Mesendoderm (in vitro differentiated cells): ENCODE data around the gene RARA.

ENCODE experiments used
- DNase-seq: peaks from one replicate; pipeline ENCODE4 v3.0.0; 2013
- H2AK5ac ChIP-seq: 2 replicates; pipeline ENCODE4 v1.6.1; 2013; ENCODE audit warnings: low read length, inconsistent platforms
- H2BK120ac ChIP-seq: 2 replicates; pipeline ENCODE4 v1.6.1; 2013; ENCODE audit warnings: low read depth, mild to moderate bottlenecking, low read length, moderate library complexity, mixed read lengths
- H2BK15ac ChIP-seq: replicated peaks from 2 replicates; pipeline ENCODE4 v1.6.1; 2013; ENCODE audit warnings: low read depth, mild to moderate bottlenecking, moderate library complexity
- H2BK5ac ChIP-seq: 2 replicates; pipeline ENCODE4 v1.6.1; 2013; ENCODE audit warnings: low read length, inconsistent platforms
- H3K18ac ChIP-seq: 2 replicates; pipeline ENCODE4 v1.6.1; 2013; ENCODE audit warnings: mild to moderate bottlenecking, low read length, mixed read lengths
- H3K23ac ChIP-seq: one replicate; pipeline ENCODE4 v1.6.1; 2013; ENCODE audit warnings: low read length
- H3K27ac ChIP-seq: 2 replicates; pipeline ENCODE4 v1.5.1; 2013; ENCODE audit warnings: low read depth, mild to moderate bottlenecking, inconsistent platforms, low read length, moderate library complexity
- H3K27me3 ChIP-seq: 2 replicates; pipeline ENCODE4 v1.6.1; 2013; ENCODE audit warnings: low read length, control low read depth, mild to moderate bottlenecking, inconsistent platforms; ENCODE audit not compliant: insufficient read depth, poor library complexity
- H3K36me3 ChIP-seq: 2 replicates; pipeline ENCODE4 v1.6.1; 2013; ENCODE audit warnings: low read length, inconsistent platforms; ENCODE audit not compliant: control insufficient read depth, insufficient read depth
- H3K4ac ChIP-seq: one replicate; pipeline ENCODE4 v1.6.1; 2013; ENCODE audit warnings: low read depth, mild to moderate bottlenecking, low read length, moderate library complexity
- H3K4me1 ChIP-seq: 2 replicates; pipeline ENCODE4 v1.6.1; 2013; ENCODE audit warnings: low read depth, low read length, inconsistent platforms; ENCODE audit not compliant: control insufficient read depth
- H3K4me2 ChIP-seq: 2 replicates; pipeline ENCODE4 v1.6.1; 2013; ENCODE audit warnings: low read length
- H3K4me3 ChIP-seq: 2 replicates; pipeline ENCODE4 v1.5.1; 2013; ENCODE audit warnings: mild to moderate bottlenecking, low read length
- H3K56ac ChIP-seq: one replicate; pipeline ENCODE4 v1.6.1; 2013; ENCODE audit warnings: low read length
- H3K79me1 ChIP-seq: 2 replicates; pipeline ENCODE4 v1.6.1; 2013; ENCODE audit warnings: low read length, inconsistent platforms
- H3K79me2 ChIP-seq: 2 replicates; pipeline ENCODE4 v1.6.1; 2013; ENCODE audit warnings: mild to moderate bottlenecking, low read length; ENCODE audit not compliant: control insufficient read depth, insufficient read depth
- H3K9ac ChIP-seq: 2 replicates; pipeline ENCODE4 v1.6.1; 2013; ENCODE audit warnings: low read length, inconsistent platforms
- H4K5ac ChIP-seq: one replicate; pipeline ENCODE4 v1.6.1; 2013; ENCODE audit warnings: low read length
- H4K8ac ChIP-seq: one replicate; pipeline ENCODE4 v1.6.1; 2013; ENCODE audit warnings: low read depth, mild to moderate bottlenecking, control low read depth, low read length, moderate library complexity
- WGBS: extraction: QIAGEN DNeasy Blood & Tissue Kit; methylation state at CpG from one replicate; pipeline ENCODE4 v1.1.7; 2013; ENCODE audit warnings: low lambda C conversion rate, missing lambda C conversion rate; ENCODE audit not compliant: insufficient coverage; ENCODE audit errors: extremely low coverage; 5-methylcytosine and 5-hydroxymethylcytosine counted together

The RARA gene

GRCh38 chr17:40266882-40267281 lies 42.1 kb upstream of the RARA start:
- Histone ChIP-seq H3K27ac (no peak overlapping the region), H2BK5ac (no peak overlapping the region), H3K9ac (no peak overlapping the region), H3K4me3 (no peak overlapping the region), H3K4ac (no peak overlapping the region), H4K8ac (no peak overlapping the region), H3K4me1 (peaks cover 10% of the 10 kb centered on the region), H3K23ac (no peak overlapping the region), H3K36me3 (peaks cover 3% of the 10 kb centered on the region), H2AK5ac (no peak overlapping the region), H2BK120ac (no peak overlapping the region), H4K5ac (no peak overlapping the region), H3K79me2 (no peaks in the 10 kb centered on the region), H3K18ac (no peak overlapping the region), H3K79me1 (peaks cover 2% of the 10 kb centered on the region), H3K56ac (no peak overlapping the region), H3K4me2 (no peak overlapping the region), H3K27me3 (no peaks in the 10 kb centered on the region), H2BK15ac (no peak overlapping the region)
- WGBS: no CpG with 5 or more reads among the region's 6 CpGs
- no peak for DNase-seq

GRCh38 chr17:40268141-40268712 lies 40.8 kb upstream of the RARA start:
- no peaks in the 10 kb centered on the region for H3K36me3 ChIP-seq

GRCh38 chr17:40278414-40278813 lies 30.6 kb upstream of the RARA start:
- H4K8ac ChIP-seq: no peak overlapping the region
- no CpG with 5 or more reads among the region's 1 CpG for WGBS

More at GRCh38 chr17:40268141-40268712, 40.8 kb upstream of the RARA start:
- WGBS: no CpG with 5 or more reads among the region's 2 CpGs
- Histone ChIP-seq H2BK5ac (no peak overlapping the region), H2BK120ac (no peak overlapping the region), H3K27ac (no peak overlapping the region), H4K8ac (no peak overlapping the region), H3K4me1 (peaks cover 10% of the 10 kb centered on the region), H3K79me1 (peaks cover 2% of the 10 kb centered on the region), H2AK5ac (no peak overlapping the region), H3K18ac (no peak overlapping the region), H3K4me2 (no peak overlapping the region), H3K56ac (no peak overlapping the region), H3K4ac (no peak overlapping the region), H2BK15ac (no peak overlapping the region), H3K27me3 (no peaks in the 10 kb centered on the region), H3K9ac (no peak overlapping the region), H4K5ac (no peak overlapping the region), H3K4me3 (no peak overlapping the region), H3K79me2 (no peaks in the 10 kb centered on the region), H3K23ac (no peak overlapping the region)
- no peak for DNase-seq

GRCh38 chr17:40279402-40279801 lies 29.6 kb upstream of the RARA start:
- Histone ChIP-seq H3K27me3 (no peaks in the 10 kb centered on the region), H3K23ac (no peak overlapping the region), H4K8ac (no peak overlapping the region), H4K5ac (no peak overlapping the region), H3K18ac (no peak overlapping the region), H3K4me2 (no peak overlapping the region), H2BK120ac (no peak overlapping the region), H3K56ac (no peak overlapping the region), H3K4ac (no peak overlapping the region), H3K79me1 (no peaks in the 10 kb centered on the region), H3K27ac (no peak overlapping the region), H3K4me1 (peaks cover 5% of the 10 kb centered on the region), H3K79me2 (no peaks in the 10 kb centered on the region), H3K36me3 (peaks cover 3% of the 10 kb centered on the region), H3K4me3 (no peak overlapping the region), H2BK5ac (no peak overlapping the region), H2BK15ac (no peak overlapping the region), H3K9ac (no peak overlapping the region), H2AK5ac (no peak overlapping the region)
- DNase-seq: no peak
- WGBS: no CpG with 5 or more reads among the region's 4 CpGs

More at GRCh38 chr17:40278414-40278813, 30.6 kb upstream of the RARA start:
- Histone ChIP-seq H3K27ac (no peak overlapping the region), H2BK15ac (no peak overlapping the region), H2BK120ac (no peak overlapping the region), H3K23ac (no peak overlapping the region), H3K27me3 (no peaks in the 10 kb centered on the region), H3K18ac (no peak overlapping the region), H3K4me3 (no peak overlapping the region), H3K4me1 (peaks cover 5% of the 10 kb centered on the region), H3K79me1 (no peaks in the 10 kb centered on the region), H3K9ac (no peak overlapping the region), H3K4ac (no peak overlapping the region), H3K79me2 (no peaks in the 10 kb centered on the region), H4K5ac (no peak overlapping the region), H3K36me3 (peaks cover 6% of the 10 kb centered on the region), H2AK5ac (no peak overlapping the region), H2BK5ac (no peak overlapping the region), H3K4me2 (no peak overlapping the region), H3K56ac (no peak overlapping the region)
- DNase-seq: no peak

- Histone ChIP-seq H3K4ac (no peak overlapping the region), H3K79me2 (no peaks in the 10 kb centered on the region), H3K79me1 (no peaks in the 10 kb centered on the region), H3K27me3 (no peaks in the 10 kb centered on the region), H3K36me3 (peaks cover 3% of the 10 kb centered on the region), H3K27ac (no peak overlapping the region), H3K4me2 (no peak overlapping the region), H2BK120ac (no peak overlapping the region), H4K5ac (no peak overlapping the region), H3K4me1 (peaks cover 5% of the 10 kb centered on the region), H3K23ac (no peak overlapping the region), H3K4me3 (no peak overlapping the region), H3K56ac (no peak overlapping the region), H3K9ac (no peak overlapping the region), H2BK5ac (no peak overlapping the region), H2BK15ac (no peak overlapping the region), H4K8ac (no peak overlapping the region), H2AK5ac (no peak overlapping the region), H3K18ac (no peak overlapping the region)
- peak; percentile 91 for DNase-seq
- WGBS: no CpG with 5 or more reads among the region's 2 CpGs
Measured at GRCh38 chr17:40281663-40282062, 27.3 kb upstream of the RARA start.

- H4K8ac ChIP-seq: no peak overlapping the region
- H3K23ac ChIP-seq: no peak overlapping the region
- no peak overlapping the region for H2BK5ac ChIP-seq
- no peaks in the 10 kb centered on the region for H3K36me3 ChIP-seq
- H3K27ac ChIP-seq: no peak overlapping the region
- no peak overlapping the region for H3K4me3 ChIP-seq
- no peak overlapping the region for H3K4ac ChIP-seq
- H3K27me3 ChIP-seq: no peaks in the 10 kb centered on the region
- no peak overlapping the region for H3K9ac ChIP-seq
- H2AK5ac ChIP-seq: no peak overlapping the region
- no peak overlapping the region for H2BK120ac ChIP-seq
- no peak overlapping the region for H3K4me2 ChIP-seq
- WGBS: no CpG with 5 or more reads among the region's 2 CpGs
- no peak for DNase-seq
- no peak overlapping the region for H4K5ac ChIP-seq
- H3K56ac ChIP-seq: no peak overlapping the region
- no peak overlapping the region for H3K18ac ChIP-seq
- peaks cover 7% of the 10 kb centered on the region for H3K4me1 ChIP-seq
- H2BK15ac ChIP-seq: no peak overlapping the region
- peaks cover 4% of the 10 kb centered on the region for H3K79me2 ChIP-seq
- H3K79me1 ChIP-seq: peaks cover 2% of the 10 kb centered on the region
Measured at GRCh38 chr17:40283662-40284061, 25.3 kb upstream of the RARA start.
